ENCODE measurements around the gene CD2AP.
A peak's percentile ranks its signal among the peaks of the same experiment; 100 is the strongest.

The CD2AP gene

DNA sequence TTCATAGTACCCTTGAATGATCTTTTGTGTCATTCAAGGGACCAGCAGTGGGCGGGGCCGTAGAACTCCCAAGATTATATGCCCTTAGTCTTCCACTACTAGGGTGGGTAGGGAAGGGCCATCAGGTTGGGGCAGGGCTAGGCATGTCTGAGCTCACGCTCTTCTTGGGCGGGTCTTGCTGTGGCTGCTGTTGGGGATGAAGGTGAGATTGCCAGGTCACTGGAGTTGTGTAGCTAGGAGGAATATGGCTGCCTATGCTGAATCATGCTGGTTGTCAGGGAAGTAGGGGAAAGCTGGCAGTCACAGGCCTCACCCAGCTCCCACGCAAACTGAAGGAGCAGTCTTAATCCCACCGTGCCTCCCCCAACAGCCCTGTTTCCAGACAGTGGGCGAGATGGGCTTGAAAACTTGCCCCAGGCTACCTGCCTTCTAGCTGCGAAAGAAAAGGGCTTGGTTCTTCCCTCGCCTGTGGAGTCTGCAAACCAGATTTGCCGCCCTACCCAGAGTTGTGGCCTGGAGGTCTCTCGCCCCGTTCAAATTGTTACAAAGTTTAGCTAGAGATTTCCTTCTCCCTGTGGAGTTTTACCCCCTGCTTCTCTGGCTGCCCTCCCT lies 144.4 kb downstream of the CD2AP start:
- TF ChIP-seq, protein P1, sequence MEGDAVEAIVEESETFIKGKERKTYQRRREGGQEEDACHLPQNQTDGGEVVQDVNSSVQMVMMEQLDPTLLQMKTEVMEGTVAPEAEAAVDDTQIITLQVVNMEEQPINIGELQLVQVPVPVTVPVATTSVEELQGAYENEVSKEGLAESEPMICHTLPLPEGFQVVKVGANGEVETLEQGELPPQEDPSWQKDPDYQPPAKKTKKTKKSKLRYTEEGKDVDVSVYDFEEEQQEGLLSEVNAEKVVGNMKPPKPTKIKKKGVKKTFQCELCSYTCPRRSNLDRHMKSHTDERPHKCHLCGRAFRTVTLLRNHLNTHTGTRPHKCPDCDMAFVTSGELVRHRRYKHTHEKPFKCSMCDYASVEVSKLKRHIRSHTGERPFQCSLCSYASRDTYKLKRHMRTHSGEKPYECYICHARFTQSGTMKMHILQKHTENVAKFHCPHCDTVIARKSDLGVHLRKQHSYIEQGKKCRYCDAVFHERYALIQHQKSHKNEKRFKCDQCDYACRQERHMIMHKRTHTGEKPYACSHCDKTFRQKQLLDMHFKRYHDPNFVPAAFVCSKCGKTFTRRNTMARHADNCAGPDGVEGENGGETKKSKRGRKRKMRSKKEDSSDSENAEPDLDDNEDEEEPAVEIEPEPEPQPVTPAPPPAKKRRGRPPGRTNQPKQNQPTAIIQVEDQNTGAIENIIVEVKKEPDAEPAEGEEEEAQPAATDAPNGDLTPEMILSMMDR (IDR thresholded peaks at IDR 0.05), result no peak

DNA sequence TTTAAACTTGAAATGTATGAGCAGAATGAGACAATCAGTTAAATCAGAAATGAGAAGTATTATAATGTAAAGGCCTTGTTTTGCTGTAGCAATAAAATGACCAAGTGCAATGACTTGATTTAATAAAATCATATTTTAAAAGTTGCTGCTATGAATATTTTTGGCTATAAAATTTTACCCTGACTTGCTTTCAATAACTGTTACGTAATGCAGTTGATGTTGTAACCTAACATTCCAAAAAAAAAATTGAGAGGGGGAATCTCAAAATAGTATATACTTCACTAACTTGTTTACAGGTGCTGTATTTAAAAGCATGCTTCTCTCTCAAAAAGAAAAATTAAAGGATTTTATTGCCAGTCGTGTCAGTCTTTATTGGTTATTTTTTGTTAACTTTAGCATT lies 149.2 kb downstream of the CD2AP start:
- TF ChIP-seq, protein P1 (IDR thresholded peaks at IDR 0.05), result no peak

DNA sequence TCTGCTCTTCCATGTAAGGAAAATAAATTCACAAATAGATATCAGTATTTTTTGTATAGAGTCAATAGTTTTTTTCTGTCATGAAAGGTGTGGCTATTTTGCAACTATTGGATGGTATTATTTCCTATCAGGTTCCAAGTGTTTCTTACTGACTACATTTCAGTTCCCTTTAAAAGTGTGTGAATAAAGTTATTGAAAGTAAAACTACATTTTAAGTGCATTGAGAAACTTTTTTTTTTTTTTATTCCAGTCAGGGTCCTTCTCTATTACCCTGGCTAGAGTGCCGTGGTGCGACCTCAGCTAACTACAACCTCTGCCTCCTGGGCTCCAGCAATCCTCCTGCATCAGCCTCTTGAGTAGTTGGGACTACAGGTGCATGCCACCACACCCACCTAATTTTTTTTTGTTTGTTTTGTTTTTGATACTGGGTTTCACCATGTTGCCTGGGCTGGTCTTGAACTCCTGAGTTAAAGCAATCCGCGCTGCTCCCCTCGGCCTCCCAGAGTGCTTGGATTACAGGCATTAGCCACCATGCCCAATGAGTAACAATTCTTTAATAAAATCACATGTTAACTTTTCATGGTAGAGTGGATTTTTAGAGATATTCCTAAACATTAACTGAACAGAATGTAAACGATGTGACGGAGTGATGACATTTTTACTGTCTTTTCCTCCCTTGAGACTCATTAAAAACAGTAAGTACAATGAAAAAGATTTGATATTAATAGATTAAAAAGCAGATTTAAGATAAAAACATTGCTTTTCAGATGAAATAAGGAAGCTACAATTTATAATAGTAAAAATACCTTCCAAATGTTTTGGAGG lies 151.1 kb downstream of the CD2AP start:
- TF ChIP-seq, protein P1 (IDR thresholded peaks at IDR 0.05), result no peak

DNA sequence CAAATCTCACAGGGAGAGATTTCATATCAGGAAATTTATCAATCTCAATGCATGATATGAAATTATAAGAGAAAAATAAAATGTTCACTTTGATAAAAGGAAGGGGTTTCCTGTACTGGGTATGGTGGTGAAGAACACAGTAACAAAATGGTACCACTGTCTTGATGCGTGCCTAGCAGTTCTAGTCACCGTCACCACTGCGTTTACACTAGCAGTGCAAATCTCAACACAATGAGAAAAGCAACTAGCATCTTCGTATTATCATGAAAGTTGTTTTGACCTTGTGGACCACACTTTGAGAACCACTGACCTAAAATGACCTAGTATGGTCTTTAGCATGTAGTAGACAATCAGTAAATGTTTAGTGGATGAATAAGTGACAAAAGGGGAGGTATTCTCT lies 152.4 kb downstream of the CD2AP start:
- TF ChIP-seq, protein P1 (IDR thresholded peaks at IDR 0.05), result no peak

DNA sequence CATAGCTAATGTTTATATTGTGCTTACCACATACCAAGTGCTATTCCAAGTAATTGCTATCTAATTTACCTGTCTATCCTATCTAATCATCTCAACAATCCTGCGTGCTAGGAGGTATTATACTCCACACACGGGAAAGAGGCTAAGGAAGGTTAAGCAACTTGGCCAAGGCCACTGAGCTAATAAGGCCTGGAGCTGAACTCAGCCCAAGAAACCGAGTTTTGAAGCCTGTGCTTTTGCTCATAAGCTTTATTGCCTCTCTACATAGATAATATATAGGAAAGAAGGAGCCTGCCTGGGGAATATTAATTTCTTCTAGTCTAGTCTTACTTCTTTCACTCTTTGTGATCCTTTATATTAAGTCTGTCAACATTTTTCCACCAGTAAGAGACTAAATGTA lies 153.0 kb downstream of the CD2AP start:
- TF ChIP-seq, protein P1 (IDR thresholded peaks at IDR 0.05), result no peak

DNA sequence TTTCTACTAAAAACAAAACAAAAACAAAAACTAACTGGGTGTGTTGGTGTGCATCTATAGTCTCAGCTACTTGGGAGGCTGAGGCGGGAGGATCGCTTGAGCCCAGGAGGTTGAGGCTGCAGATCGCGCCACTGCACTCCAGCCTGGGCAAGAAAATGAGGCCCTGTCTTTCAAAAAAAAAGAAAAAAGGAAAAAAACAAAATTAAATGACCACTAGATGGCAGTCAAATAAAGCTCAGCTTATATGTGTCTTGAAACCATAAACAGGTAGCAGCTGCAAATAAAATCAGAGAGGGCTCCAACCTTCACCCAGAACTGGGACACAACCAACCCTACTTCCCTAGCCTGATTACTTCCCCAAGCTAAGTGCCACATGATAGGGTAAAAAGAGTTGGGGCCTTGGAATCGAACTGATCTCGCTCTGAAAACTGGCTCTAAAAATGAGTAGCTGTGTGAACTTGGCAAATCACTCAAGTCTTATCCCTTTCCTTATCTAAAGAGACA lies 153.7 kb downstream of the CD2AP start:
- TF ChIP-seq, protein P1 (IDR thresholded peaks at IDR 0.05), result peak; percentile 49; the same call in 1 of the 2 replicates

DNA sequence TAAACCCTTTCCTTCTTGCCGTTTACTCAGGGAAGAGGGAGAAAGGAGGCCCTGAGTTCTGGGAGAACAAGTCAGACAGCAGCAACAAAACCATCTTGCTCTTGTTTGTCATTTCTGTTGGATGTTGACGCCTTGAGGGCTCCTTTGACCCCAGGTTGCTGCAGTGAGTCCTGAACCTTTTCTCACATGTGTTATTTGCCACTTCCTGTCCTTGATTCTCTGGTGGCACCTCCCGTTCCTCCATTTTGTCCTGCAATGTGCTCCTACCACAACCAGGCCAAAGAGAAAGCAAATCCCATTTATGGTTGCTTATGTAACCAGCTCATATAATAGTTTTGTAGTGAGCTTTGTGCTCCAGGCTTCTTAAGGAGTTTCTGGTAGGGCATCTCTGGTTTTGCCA lies 154.2 kb downstream of the CD2AP start:
- TF ChIP-seq, protein P1 (IDR thresholded peaks at IDR 0.05), result no peak

Data from LNCAP (cell line).